IMR-90 (cell line): ENCODE data around the gene BUB1B. TPM values are rescaled to one million over a fixed set of nuclear protein-coding genes. Genes with fewer than 3 reads are reported as not detected.
"Not testable (repeated sequence)": the region's sequence is repeated elsewhere in the genome, so short reads cannot be mapped to it uniquely, and the experiment has no call there.

Experiments used
- ATAC-seq: fragments of 200-7000 bp; cut with Tn5 transposase; 2 replicates; pipeline ENCODE4 v1.9.1; 2020; ENCODE audit warnings: low read depth, mild to moderate bottlenecking, moderate library complexity
- BruUV-seq: library from RNA; stranded (reverse); fragments of 400-500 nt; replicated peaks from 2 replicates; lab custom pipeline; 2021; lab: Mats Ljungman, UMichigan
- CTCF ChIA-PET: fragments of 300-600 bp; formaldehyde crosslinking; extraction: SDS; loops from one replicate; lab custom pipeline; 2021; ENCODE audit warnings: antibody characterized with exemption; lab: Yijun Ruan, JAX
- POLR2A ChIA-PET: fragments of 300-600 bp; sonication (Branson Sonifier 250); formaldehyde crosslinking; loops from one replicate; lab custom pipeline; 2022; ENCODE audit warnings: antibody characterized with exemption; ENCODE audit not compliant: unreplicated experiment; lab: Charles Lee
- DNase-seq: peaks from one replicate; pipeline ENCODE4 v3.0.0; 2013
- H2AFZ ChIP-seq: replicated peaks from 2 replicates; pipeline ENCODE3; 2013; ENCODE audit warnings: low read length, mild to moderate bottlenecking; ENCODE audit not compliant: poor library complexity
- H2AK5ac ChIP-seq: 2 replicates; pipeline ENCODE4 v1.6.1; 2013; ENCODE audit warnings: low read depth, low read length, inconsistent platforms
- H2AK9ac ChIP-seq: replicated peaks from 2 replicates; pipeline ENCODE3; 2013; ENCODE audit warnings: mild to moderate bottlenecking, low read depth, low read length, moderate library complexity; ENCODE audit not compliant: poor library complexity
- H2BK120ac ChIP-seq: 2 replicates; pipeline ENCODE4 v1.6.1; 2013; ENCODE audit warnings: low read depth, low read length, inconsistent platforms
- H2BK15ac ChIP-seq: 3 replicates; pipeline ENCODE4 v1.6.1; 2013; ENCODE audit warnings: low read depth, low read length, inconsistent platforms
- H2BK20ac ChIP-seq: 2 replicates; pipeline ENCODE4 v1.6.1; 2013; ENCODE audit warnings: low read depth, mild to moderate bottlenecking, inconsistent platforms, low read length, moderate library complexity
- H2BK5ac ChIP-seq: 2 replicates; pipeline ENCODE4 v1.6.1; 2013; ENCODE audit warnings: mild to moderate bottlenecking, low read depth, low read length, inconsistent platforms; ENCODE audit not compliant: poor library complexity, severe bottlenecking
- H3K14ac ChIP-seq: replicated peaks from 2 replicates; pipeline ENCODE4 v1.6.1; 2013; ENCODE audit warnings: low read depth, low read length, inconsistent platforms
- H3K18ac ChIP-seq: 2 replicates; pipeline ENCODE4 v1.6.1; 2013; ENCODE audit warnings: low read depth, low read length, control low read depth
- H3K23ac ChIP-seq: 2 replicates; pipeline ENCODE4 v1.6.1; 2013; ENCODE audit warnings: low read depth, low read length, inconsistent platforms
- H3K27ac ChIP-seq: 2 replicates; pipeline ENCODE4 v1.5.1; 2013; ENCODE audit warnings: mild to moderate bottlenecking, control low read depth, low read length; ENCODE audit not compliant: insufficient read depth
- H3K27me3 ChIP-seq: 2 replicates; pipeline ENCODE4 v1.6.1; 2013; ENCODE audit warnings: low read length; ENCODE audit not compliant: control insufficient read depth, insufficient read depth
- H3K36me3 ChIP-seq: 2 replicates; pipeline ENCODE4 v1.6.1; 2013; ENCODE audit warnings: low read length, mixed read lengths; ENCODE audit not compliant: control insufficient read depth, insufficient read depth
- H3K4ac ChIP-seq: 2 replicates; pipeline ENCODE4 v1.6.1; 2013; ENCODE audit warnings: low read depth, low read length, inconsistent platforms
- H3K4me1 ChIP-seq: 2 replicates; pipeline ENCODE4 v1.6.1; 2013; ENCODE audit warnings: low read length, mixed read lengths; ENCODE audit not compliant: control insufficient read depth, insufficient read depth
- H3K4me2 ChIP-seq: 2 replicates; pipeline ENCODE4 v1.6.1; 2013; ENCODE audit warnings: low read depth, mild to moderate bottlenecking, control low read depth, low read length, moderate library complexity
- H3K4me3 ChIP-seq: 2 replicates; pipeline ENCODE4 v1.5.1; 2013; ENCODE audit warnings: low read depth, mild to moderate bottlenecking, control low read depth, low read length, moderate library complexity; ENCODE audit not compliant: insufficient read depth
- H3K56ac ChIP-seq: 2 replicates; pipeline ENCODE4 v1.6.1; 2013; ENCODE audit warnings: low read length, inconsistent platforms; ENCODE audit not compliant: insufficient read depth; ENCODE audit errors: extremely low read depth
- H3K79me1 ChIP-seq, 2 experiments: 2 replicates each; pipeline ENCODE4 v1.6.1; 2013; ENCODE audit warnings: low read length in 2 of 2, inconsistent platforms in 1 of 2, low read depth in 1 of 2
- H3K9ac ChIP-seq: 2 replicates; pipeline ENCODE4 v1.6.1; 2013; ENCODE audit warnings: low read depth, low read length, control low read depth
- H3K9me1 ChIP-seq: 2 replicates; pipeline ENCODE4 v1.6.1; 2013; ENCODE audit warnings: low read length, inconsistent platforms; ENCODE audit not compliant: insufficient read depth
- H3K9me3 ChIP-seq: 2 replicates; pipeline ENCODE4 v1.6.1; 2013; ENCODE audit warnings: low read length; ENCODE audit not compliant: control insufficient read depth, insufficient read depth
- H4K20me1 ChIP-seq: 2 replicates; pipeline ENCODE4 v1.6.1; 2013; ENCODE audit warnings: low read length, inconsistent platforms; ENCODE audit not compliant: insufficient read depth
- H4K5ac ChIP-seq: 2 replicates; pipeline ENCODE4 v1.6.1; 2013; ENCODE audit warnings: mild to moderate bottlenecking, low read depth, low read length, control low read depth
- H4K8ac ChIP-seq, 2 experiments: 2 replicates each; pipeline ENCODE4 v1.6.1; 2013; ENCODE audit warnings: low read depth in 2 of 2, low read length in 2 of 2, control low read depth in 1 of 2, inconsistent platforms in 1 of 2
- H4K91ac ChIP-seq: 2 replicates; pipeline ENCODE4 v1.6.1; 2013; ENCODE audit warnings: low read depth, low read length, inconsistent platforms; ENCODE audit not compliant: insufficient read depth
- WGBS, 2 experiments: methylation state at CpG; one replicate each; pipeline versions ENCODE4 v1.1.5 to v1.1.7; 2013; ENCODE audit warnings: missing lambda C conversion rate in 2 of 2; ENCODE audit not compliant: insufficient read length in 1 of 2; ENCODE audit errors: extremely low coverage in 2 of 2; 5-methylcytosine and 5-hydroxymethylcytosine counted together
- dilution Hi-C: fragments of 300-500 bp; cut with HindIII; formaldehyde crosslinking; loops from one replicate; pipeline ENCODE4 v1.14.3; 2018; ENCODE audit warnings: low sequenced_read_pairs; ENCODE audit not compliant: unreplicated experiment
- in situ Hi-C: fragments of 300-500 bp; cut with MboI; formaldehyde crosslinking; loops from 3 replicates; pipeline ENCODE4 v1.14.3; 2019; ENCODE audit warnings: low sequenced_read_pairs, inconsistent platforms, mixed read lengths
- intact Hi-C: fragments of 100-400 bp; cut with micrococcal nuclease; formaldehyde crosslinking; loops from 2 replicates; pipeline ENCODE4 v1.10.0; 2022
- polyA plus RNA-seq, 3 experiments: library from polyadenylated mRNA; depleted of rRNA; stranded (reverse); fragments of >200 nt; gene quantifications; 2 replicates each; pipeline ENCODE4 v1.2.3, GENCODE V29; 2012; ENCODE audit warnings: low replicate concordance in 1 of 3
- total RNA-seq: library from RNA; depleted of rRNA; stranded (reverse); fragments of >200 nt; gene quantifications from 2 replicates; pipeline ENCODE4 v1.2.3, GENCODE V29; 2012

The BUB1B gene
- total and polyA plus RNA-seq, 2 of the 4 experiments (the other 2 are of a cell fraction), result 15.6 to 24.7 TPM

- H4K8ac ChIP-seq, DNase-seq, intact Hi-C loops, H3K27me3 ChIP-seq, BruUV-seq, H3K14ac ChIP-seq, ATAC-seq, H3K9me3 ChIP-seq, H2BK20ac ChIP-seq, H3K18ac ChIP-seq, dilution Hi-C loops, H2AK5ac ChIP-seq, H4K20me1 ChIP-seq, H4K91ac ChIP-seq, H3K79me1 ChIP-seq, H2AK9ac ChIP-seq, H2BK5ac ChIP-seq, H3K9me1 ChIP-seq, H3K36me3 ChIP-seq, H2AFZ ChIP-seq, H3K27ac ChIP-seq, H3K23ac ChIP-seq, H3K9ac ChIP-seq, H4K5ac ChIP-seq, H3K4me3 ChIP-seq, POLR2A ChIA-PET, H3K4me2 ChIP-seq, CTCF ChIA-PET, in situ Hi-C loops, H3K4me1 ChIP-seq, H3K4ac ChIP-seq, H3K56ac ChIP-seq, H2BK120ac ChIP-seq, H2BK15ac ChIP-seq: not testable (repeated sequence)
- no CpG with 5 or more reads among the region's 1 CpG for WGBS, 2 experiments
These were observed 24.9 kb upstream of the BUB1B start for GRCh38 chr15:40135846-40136450.
